ENCODE results near the gene BSPRY.
A peak's percentile ranks its signal among the peaks of the same experiment; 100 is the strongest.
"Not testable (repeated sequence)": the region's sequence is repeated elsewhere in the genome, so short reads cannot be mapped to it uniquely, and the experiment has no call there.

BSPRY gene

GRCh38 chr9:113341712-113342410 lies 7.5 kb upstream of the BSPRY start:
- no peak for DNase-seq

GRCh38 chr9:113343732-113344231 lies 5.6 kb upstream of the BSPRY start:
- no peak for DNase-seq

- no peak for DNase-seq
Observed at GRCh38 chr9:113345190-113345589, 4.2 kb upstream of the BSPRY start.

GRCh38 chr9:113345671-113346070 lies 3.7 kb upstream of the BSPRY start:
- DNase-seq, result no peak

- no peak for DNase-seq
Observed at GRCh38 chr9:113348437-113348836, 904 bp upstream of the BSPRY start.

- DNase-seq, result no peak
Observed at GRCh38 chr9:113349066-113349444, 286 bp upstream of the BSPRY start.

- peak; percentile 40 to 44 for DNase-seq
Observed at GRCh38 chr9:113350107-113350661, 843 bp downstream of the BSPRY start.

GRCh38 chr9:113350937-113351336 lies 1.6 kb downstream of the BSPRY start:
- DNase-seq, result peak; percentile 54 to 58

- DNase-seq, result no peak
Observed at GRCh38 chr9:113352006-113352405, 2.7 kb downstream of the BSPRY start.

GRCh38 chr9:113352411-113352810 lies 3.1 kb downstream of the BSPRY start:
- no peak for DNase-seq

- DNase-seq, result peak in 1 of 2 experiments; percentile 12
Observed at GRCh38 chr9:113355040-113355596, 5.8 kb downstream of the BSPRY start.

GRCh38 chr9:113356686-113357292 lies 7.4 kb downstream of the BSPRY start:
- no peak for DNase-seq

GRCh38 chr9:113359385-113359784 lies 10.0 kb downstream of the BSPRY start:
- DNase-seq, result peak in 1 of 2 experiments; percentile 11

- no peak for DNase-seq
Observed at GRCh38 chr9:113360242-113360842, 11.0 kb downstream of the BSPRY start.

- DNase-seq, result peak; percentile 52 to 53
Observed at GRCh38 chr9:113361304-113362018, 12.1 kb downstream of the BSPRY start.

GRCh38 chr9:113363336-113363735 lies 14.0 kb downstream of the BSPRY start:
- DNase-seq, result no peak

- no peak for DNase-seq
Observed at GRCh38 chr9:113364951-113365350, 15.6 kb downstream of the BSPRY start.

- not testable (repeated sequence) for DNase-seq
Observed at GRCh38 chr9:113365652-113366051, 16.3 kb downstream of the BSPRY start.

GRCh38 chr9:113368348-113368981 lies 19.1 kb downstream of the BSPRY start:
- DNase-seq, result no peak

GRCh38 chr9:113368982-113369854 lies 19.9 kb downstream of the BSPRY start:
- DNase-seq, result no peak

- DNase-seq, result no peak
Observed at GRCh38 chr9:113369855-113370140, 20.5 kb downstream of the BSPRY start.
